GM19193 (cell line): Measurements from ENCODE around the gene FAM177B.

ENCODE experiments used
- POLR2A ChIP-seq: IDR thresholded peaks from 4 replicates; pipeline ENCODE4 v1.6.1; 2011; ENCODE audit not compliant: insufficient read depth, insufficient read length; ENCODE audit errors: extremely low read depth

Gene FAM177B

DNA sequence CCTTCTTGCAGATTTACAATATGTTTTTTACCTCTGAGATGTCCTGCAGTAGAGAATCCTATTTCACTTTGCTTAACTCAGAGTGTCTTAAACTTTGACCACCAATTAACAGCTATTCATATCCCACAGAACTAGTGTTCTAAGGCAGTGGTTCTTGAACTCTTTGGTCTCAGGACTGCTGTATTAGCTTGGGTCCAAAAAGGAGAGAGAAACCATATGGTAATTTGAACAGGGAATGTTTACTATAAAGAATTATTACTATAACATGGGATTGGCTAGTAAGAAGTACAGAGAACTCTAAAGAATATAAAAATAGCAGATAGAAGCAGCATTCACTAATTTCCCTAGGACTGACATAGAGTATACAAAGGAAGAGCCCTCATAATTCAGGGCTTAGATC is 31.6 kb downstream of the FAM177B start:
- no peak for TF ChIP-seq POLR2A

DNA sequence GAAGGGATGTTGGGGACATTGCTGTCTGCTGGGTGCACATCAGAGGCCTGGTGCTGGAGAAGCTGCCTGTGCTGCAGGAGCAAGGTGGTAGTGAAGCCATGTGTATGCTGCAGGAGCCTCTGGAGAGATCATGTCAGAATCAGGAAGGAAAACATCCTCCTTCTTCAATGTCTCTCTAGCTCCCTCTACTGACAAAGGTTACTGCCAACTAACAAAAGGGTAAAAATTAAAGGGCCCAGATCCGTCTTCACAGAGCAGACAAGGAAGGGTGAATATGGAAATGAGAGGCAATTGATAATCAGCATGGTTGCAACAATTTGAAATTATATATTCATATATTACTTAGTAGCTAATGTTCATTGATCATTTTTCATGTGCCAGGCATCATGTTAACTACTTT is 32.2 kb downstream of the FAM177B start:
- TF ChIP-seq POLR2A, result no peak

DNA sequence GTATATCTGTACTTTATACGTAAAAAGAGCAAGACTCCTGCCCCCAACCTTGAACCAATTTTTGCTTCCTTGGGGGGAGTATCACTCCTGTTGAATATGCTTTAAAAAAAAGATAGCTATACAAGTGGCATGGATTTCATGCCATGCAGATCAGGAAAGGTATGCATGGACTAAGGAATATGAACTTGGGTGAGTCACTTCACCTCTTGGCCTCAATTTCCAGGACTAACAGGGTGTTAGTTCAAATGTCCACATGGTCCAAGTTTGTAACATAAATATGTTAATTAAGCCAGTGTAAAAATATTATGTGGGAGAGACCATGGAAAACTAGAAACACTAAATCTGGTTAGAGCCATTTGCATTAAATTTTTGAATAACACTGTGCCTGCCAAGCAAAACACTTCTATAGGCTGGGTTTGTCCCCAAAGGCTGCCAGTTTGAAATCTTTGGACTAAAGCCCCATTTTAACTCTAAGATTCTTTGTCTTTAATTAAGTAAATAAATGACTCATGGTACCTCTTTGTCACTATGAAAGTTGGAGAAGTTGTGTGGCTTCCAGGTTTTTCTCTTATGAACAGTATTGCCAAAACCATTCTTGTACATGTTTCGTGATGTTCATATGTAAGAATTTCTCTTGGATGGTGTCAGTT is 33.1 kb downstream of the FAM177B start:
- TF ChIP-seq POLR2A, result no peak

- TF ChIP-seq POLR2A, result no peak
Observed at GRCh38 chr1:222772996-222773379, 36.0 kb downstream of the FAM177B start.

DNA sequence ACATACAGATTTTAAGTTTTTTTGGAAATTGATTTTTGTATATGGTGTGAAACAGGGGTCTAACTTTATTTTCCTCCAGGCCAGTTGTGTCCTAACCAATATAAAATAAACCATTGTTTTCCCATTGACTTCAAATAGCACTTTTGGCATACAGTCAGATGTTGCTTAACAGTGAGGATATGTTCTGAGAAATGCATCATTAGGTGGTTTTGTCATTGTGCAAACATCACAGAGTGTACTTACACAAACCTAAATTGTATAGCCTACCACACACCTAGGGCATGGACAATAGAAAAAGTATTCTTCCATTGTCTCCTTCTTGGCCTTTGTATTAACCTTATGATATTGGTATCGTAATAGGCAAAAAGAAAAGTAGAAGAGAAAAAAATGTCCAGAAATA is 40.5 kb downstream of the FAM177B start:
- TF ChIP-seq POLR2A, result no peak

DNA sequence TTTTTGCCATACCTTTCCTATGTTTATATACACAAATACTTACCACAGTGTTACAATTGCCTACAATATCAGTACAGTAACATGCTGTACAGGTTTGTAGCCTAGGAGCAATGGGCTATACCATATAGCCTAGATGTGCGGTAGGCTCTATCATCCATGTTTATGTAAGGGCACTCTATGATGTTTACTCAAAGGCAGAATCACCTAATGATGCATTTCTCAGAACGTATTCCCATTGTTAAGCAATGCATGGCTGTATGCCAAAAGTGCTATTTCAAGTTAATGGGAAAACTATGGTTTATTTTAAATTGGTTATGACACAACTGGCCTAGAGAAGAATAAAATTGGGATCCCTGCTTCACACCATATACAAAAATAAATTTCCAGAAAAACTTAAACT is 41.0 kb downstream of the FAM177B start:
- no peak for TF ChIP-seq POLR2A

- no peak for TF ChIP-seq POLR2A
Observed at GRCh38 chr1:222781251-222781650, 44.2 kb downstream of the FAM177B start.

DNA sequence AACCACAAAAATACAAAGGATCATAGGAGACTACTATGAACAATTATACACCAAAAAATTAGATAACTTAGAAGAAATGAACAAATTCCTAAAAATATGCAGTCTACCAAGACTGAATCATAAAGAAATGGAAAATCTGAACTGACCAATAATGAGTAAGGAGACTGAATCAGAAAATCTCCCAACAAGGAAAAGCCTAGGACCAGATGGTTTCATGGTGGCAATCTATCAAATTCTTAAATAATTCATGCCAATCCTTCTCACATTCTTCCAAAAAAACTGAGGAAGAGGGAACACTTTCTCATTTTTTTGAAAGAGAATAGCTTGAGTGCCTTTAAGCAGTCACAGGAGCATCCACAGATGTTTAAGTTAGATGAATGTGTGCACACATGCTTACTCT is 46.0 kb downstream of the FAM177B start:
- TF ChIP-seq POLR2A, result no peak

DNA sequence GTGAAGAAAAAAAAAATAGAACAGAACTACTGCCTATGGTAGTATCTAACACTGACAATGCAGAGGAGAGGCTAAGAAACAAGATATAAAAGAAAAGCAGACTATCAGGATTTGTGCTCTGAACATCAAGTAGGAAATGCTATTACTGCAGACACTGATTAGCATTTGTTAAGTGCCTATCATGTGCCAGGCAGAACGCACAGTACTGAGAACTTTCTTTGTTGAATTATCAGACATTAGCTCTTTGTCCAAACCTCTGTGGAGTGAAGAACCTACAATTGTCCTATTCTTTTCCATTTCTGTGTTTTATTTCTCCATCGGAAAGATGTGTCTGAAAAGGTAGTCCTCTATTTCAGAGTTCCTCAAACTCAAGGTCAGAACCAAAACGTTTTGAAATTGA is 47.4 kb downstream of the FAM177B start:
- no peak for TF ChIP-seq POLR2A

DNA sequence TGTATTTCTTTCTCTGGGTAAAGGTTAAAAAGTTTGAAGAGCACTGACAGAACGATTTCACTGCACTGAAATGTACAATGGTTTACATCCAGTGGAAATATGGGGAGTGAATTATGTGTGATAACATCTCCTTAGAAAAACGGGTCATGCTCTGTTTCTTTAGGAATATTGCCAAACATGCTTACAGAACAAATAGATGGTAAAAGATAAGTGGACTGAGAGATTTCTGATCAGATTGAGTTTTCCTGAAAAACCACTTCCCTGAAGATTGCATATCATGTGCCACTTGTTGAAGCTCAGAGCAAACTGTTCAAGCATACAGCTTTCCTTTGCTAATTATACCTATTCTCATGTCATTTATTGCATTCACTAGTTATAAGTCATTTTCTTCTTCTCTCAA is 47.9 kb downstream of the FAM177B start:
- TF ChIP-seq POLR2A, result no peak

DNA sequence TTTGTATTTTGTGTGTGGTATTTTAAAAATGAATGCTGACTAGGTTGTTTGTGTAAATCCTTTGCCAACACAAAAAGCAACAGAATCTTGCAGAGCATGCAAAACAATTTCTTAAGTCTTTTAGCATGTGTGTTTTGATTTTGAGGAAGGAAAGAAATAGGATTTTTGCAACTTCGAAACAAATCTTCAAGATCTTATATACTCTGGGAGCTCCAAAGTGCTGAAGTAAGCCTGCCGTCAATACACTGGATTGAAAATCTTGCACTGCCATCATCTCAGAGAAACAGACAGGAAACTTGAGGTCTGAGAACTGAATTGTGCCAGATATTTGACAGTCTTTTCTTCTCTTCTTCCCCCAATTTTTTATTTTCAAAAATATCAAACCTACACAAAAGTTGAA is 48.5 kb downstream of the FAM177B start:
- TF ChIP-seq POLR2A, result no peak

DNA sequence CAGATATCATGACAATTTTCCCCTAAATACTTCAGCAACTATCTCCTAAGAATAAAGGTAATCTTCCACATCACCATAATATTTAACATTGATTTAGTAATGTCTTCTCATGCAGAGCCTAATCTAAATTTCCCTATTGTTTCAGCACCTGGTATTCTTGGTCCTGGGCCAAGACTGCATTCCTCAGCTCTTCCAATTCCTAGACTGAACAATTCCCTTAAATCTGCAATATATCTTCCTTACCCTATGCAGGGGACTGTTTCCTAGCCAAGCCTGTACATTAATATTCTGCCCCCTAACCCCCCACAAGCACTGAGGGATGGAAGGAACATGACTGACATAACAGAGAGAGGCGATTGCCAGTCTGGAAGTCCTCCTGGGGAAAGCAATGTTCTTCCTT is 49.1 kb downstream of the FAM177B start:
- TF ChIP-seq POLR2A, result no peak

DNA sequence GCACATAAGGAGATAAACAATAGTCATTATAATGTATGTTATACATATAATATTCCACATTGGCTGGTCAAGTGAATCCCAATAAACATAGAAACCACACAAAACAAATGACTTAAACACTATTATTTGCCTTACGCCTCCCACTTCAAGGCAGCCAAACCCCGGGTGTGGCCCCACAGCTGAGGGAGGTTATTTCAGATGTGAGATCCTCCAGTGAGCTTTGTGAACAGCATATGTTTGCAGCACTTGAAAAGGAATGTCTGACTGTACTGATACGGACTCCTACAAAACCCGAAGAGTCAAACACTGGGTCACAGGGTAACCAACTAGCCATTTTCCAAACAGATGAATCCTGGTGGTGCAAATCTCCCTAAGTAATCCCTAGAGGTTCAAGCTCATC is 50.7 kb downstream of the FAM177B start:
- no peak for TF ChIP-seq POLR2A

GRCh38 chr1:222788402-222789156 is 51.6 kb downstream of the FAM177B start:
- TF ChIP-seq POLR2A, result no peak

GRCh38 chr1:222790115-222790514 is 53.1 kb downstream of the FAM177B start:
- TF ChIP-seq POLR2A, result no peak

- TF ChIP-seq POLR2A, result no peak
Observed at GRCh38 chr1:222790520-222790919, 53.5 kb downstream of the FAM177B start.

DNA sequence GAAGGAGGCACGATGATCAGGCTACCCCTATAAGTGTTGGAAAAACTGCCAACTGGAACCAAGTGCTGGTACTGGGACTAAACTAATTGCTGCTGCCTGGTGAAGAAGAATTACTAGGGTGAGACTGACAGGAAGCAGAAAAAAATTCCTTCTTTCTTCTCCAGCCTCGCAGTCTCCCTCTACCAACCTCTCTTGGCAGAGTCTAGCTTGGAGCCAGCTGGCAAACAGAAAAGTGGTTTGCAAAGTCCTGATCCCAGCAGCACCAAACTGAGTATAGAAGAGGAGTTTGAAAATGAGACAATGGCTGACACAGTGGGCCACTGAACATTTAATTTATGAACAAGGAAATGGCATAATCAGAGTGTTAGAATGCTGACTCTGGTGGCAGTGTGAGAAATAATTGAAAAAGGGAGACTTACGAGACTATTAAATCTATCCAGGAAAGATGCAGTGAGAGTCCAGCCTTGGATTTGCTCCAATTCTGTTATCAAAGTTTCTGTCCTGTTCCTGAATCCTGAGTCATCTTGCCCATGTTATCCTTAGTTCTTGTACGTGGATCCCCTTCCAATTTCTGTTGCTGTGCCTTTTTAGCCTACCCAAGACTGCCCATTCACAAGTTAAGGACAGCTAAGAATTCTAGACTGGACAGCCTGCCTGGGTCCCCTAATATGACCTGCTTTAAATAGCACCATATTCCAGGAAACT is 54.2 kb downstream of the FAM177B start:
- no peak for TF ChIP-seq POLR2A

DNA sequence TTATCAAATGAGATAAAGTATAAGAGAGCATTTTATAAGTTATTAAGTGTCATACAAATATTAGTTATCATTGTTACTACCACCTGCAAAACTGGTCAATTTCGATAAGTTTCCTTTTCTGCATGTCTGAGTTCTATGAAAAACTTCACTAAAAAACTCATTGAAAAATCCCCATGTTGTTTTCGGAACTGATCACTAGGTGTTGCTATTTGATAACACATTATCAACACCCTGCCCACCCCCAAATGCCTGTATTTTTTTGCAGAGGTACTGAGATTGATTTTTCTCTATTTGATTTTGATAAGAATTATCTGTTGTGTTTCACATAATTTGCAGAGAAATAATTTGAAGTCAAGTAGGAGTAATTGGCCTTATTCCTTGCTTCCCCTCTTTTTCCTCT is 55.7 kb downstream of the FAM177B start:
- no peak for TF ChIP-seq POLR2A
